ENCODE measurements around the gene PRRT4. TPM values are rescaled to one million over a fixed set of nuclear protein-coding genes. Genes with fewer than 3 reads are reported as not detected.

Gene PRRT4
- total and polyA plus RNA-seq, 5 experiments from 2014 or later = 0.07 to 0.96 (median 0.34) TPM

DNA sequence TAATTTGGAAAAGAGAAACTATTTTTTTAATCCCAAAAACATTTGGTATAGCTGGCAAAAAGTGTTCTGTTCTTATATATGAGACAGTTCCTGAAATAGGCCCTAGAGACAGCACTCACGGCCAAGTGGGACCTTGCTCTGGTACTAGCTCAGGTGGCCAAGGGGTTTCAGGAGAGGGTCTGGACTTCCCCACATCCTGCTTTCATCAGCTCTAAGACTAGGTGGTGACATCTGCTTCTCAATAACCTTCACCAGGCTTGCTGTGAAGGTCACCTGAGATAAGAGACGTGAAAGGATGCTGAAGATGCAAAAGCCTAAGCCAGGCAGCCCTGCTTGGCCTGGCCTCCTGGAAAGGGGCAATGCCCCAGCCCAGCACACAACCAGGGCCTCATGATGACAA, 58.4 kb downstream of the PRRT4 start:
- POLR2A ChIA-PET = no interaction called here
- no peak for ATAC-seq
- H3K27ac Mint-ChIP-seq = no peak overlapping the region
- no peak overlapping the region for H3K4me3 Mint-ChIP-seq
- DNase-seq = no peak
- H3K4me1 Mint-ChIP-seq = peaks cover 0 to 4% (median 0%) of the 10 kb centered on the region in 4 donors
- no peaks in the 10 kb centered on the region for H3K9me3 Mint-ChIP-seq
- peaks cover 2 to 53% (median 10%) of the 10 kb centered on the region in 3 donors for H3K36me3 Mint-ChIP-seq
- no peaks in the 10 kb centered on the region for H3K27me3 Mint-ChIP-seq

DNA sequence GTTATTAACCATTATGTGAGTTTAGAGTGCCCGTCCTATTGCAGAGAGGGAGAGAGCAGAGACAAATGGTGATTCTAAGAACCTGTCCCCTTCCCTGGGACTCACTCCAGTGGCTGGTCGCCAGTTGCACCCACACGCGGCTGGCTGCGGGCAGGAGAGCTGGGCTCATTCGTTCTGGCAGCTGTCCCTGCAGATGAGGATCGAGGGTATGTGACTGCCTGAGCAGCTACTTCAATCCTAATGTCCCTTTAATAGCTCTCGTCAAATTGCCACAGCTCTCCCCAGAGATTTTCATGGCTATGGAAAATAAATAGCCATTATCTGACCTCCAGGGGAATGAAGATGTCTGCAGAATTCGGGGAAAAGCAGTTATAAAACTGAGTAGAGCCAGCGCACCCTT, 59.4 kb downstream of the PRRT4 start:
- no peaks in the 10 kb centered on the region for H3K27me3 Mint-ChIP-seq
- H3K4me3 Mint-ChIP-seq = no peak overlapping the region
- DNase-seq = no peak
- peaks cover 0 to 4% (median 0%) of the 10 kb centered on the region in 4 donors for H3K4me1 Mint-ChIP-seq
- H3K9me3 Mint-ChIP-seq = no peaks in the 10 kb centered on the region
- ATAC-seq = no peak
- POLR2A ChIA-PET = no interaction called here
- no peak overlapping the region for H3K27ac Mint-ChIP-seq
- H3K36me3 Mint-ChIP-seq = peaks cover 0 to 43% (median 6%) of the 10 kb centered on the region in 3 donors

Other genes with a start within 250 kb of the PRRT4 start
- not detected for gene LEP, start 120.4 kb downstream of the PRRT4 start, total RNA-seq
- gene LEP, start 120.4 kb downstream of the PRRT4 start, polyA plus RNA-seq = not detected
- 10 to 100 TPM; 48.5 to 53.8 TPM for gene RBM28, start 17.8 kb downstream of the PRRT4 start, total RNA-seq
- gene RBM28, start 17.8 kb downstream of the PRRT4 start, polyA plus RNA-seq = 1 to 10 TPM; 8.4 to 9.1 (median 8.5) TPM
- gene IMPDH1, start 48.3 kb upstream of the PRRT4 start, total RNA-seq = 10 to 100 TPM; 36.9 to 45.0 TPM
- gene IMPDH1, start 48.3 kb upstream of the PRRT4 start, polyA plus RNA-seq = 10 to 100 TPM; 30.2 to 39.5 (median 32.9) TPM
- 1 to 10 TPM; 3.4 to 3.8 TPM for gene HILPDA, start 94.2 kb upstream of the PRRT4 start, total RNA-seq
- 1 to 10 TPM; 2.9 to 3.4 (median 3.2) TPM for gene HILPDA, start 94.2 kb upstream of the PRRT4 start, polyA plus RNA-seq
- 10 to 100 TPM; 29.2 to 38.0 TPM for gene METTL2B, start 115.1 kb upstream of the PRRT4 start, total RNA-seq
- gene METTL2B, start 115.1 kb upstream of the PRRT4 start, polyA plus RNA-seq = 10 to 100 TPM; 11.5 to 28.7 (median 21.3) TPM

All from naive thymus-derived CD8-positive, alpha-beta T cell (primary cell).